ENCODE data around the gene ALDH4A1.

Gene ALDH4A1

GRCh38 chr1:18883636-18884418 lies 18.5 kb downstream of the ALDH4A1 start:
- Histone ChIP-seq H3K27me3 (no peaks in the 10 kb centered on the region), H3K4me3 (no peak overlapping the region), H3K9me3 (replicated peaks in 1 of 11) (no peaks in the 10 kb centered on the region), H3K4me1 (no peaks in the 10 kb centered on the region), H3K36me3 (peaks cover 16 to 62% (median 31%) of the 10 kb centered on the region in 11 experiments; a peak in 21 of 22 replicates), H3K4me2 (no peak overlapping the region), H3K9ac (no peak overlapping the region), H3K27ac (no peak overlapping the region), H4K20me1 (peaks cover 0 to 30% (median 0%) of the 10 kb centered on the region in 11 experiments; a peak in 5 of 22 replicates)
- no peak for TF ChIP-seq Cebpa-rat (IDR thresholded peaks at IDR 0.05)

- H3K36me3 ChIP-seq, result peaks cover 16 to 55% (median 24%) of the 10 kb centered on the region in 11 experiments; a peak in 21 of 22 replicates
- H3K27ac ChIP-seq, result no peak overlapping the region
- H3K4me1 ChIP-seq, result no peaks in the 10 kb centered on the region
- no peak overlapping the region for H3K9ac ChIP-seq
- no peaks in the 10 kb centered on the region for H3K27me3 ChIP-seq
- H3K9me3 ChIP-seq (replicated peaks in 1 of 11), result no peaks in the 10 kb centered on the region
- peaks cover 0 to 35% (median 0%) of the 10 kb centered on the region in 11 experiments; a peak in 4 of 22 replicates for H4K20me1 ChIP-seq
- H3K4me2 ChIP-seq, result no peak overlapping the region
- no peak overlapping the region for H3K4me3 ChIP-seq
- no peak for TF ChIP-seq Cebpa-rat (IDR thresholded peaks at IDR 0.05)
Measured at GRCh38 chr1:18883079-18883478, 19.3 kb downstream of the ALDH4A1 start.

GRCh38 chr1:18882486-18882885 lies 19.9 kb downstream of the ALDH4A1 start:
- Histone ChIP-seq H3K27me3 (no peaks in the 10 kb centered on the region), H4K20me1 (peaks cover 0 to 41% (median 0%) of the 10 kb centered on the region in 11 experiments; a peak in 4 of 22 replicates), H3K36me3 (peaks cover 16 to 52% (median 24%) of the 10 kb centered on the region in 11 experiments; a peak in 21 of 22 replicates), H3K4me1 (no peaks in the 10 kb centered on the region), H3K4me3 (no peak overlapping the region), H3K9ac (no peak overlapping the region), H3K27ac (no peak overlapping the region), H3K9me3 (replicated peaks in 1 of 11) (no peaks in the 10 kb centered on the region), H3K4me2 (no peak overlapping the region)
- TF ChIP-seq Cebpa-rat (IDR thresholded peaks at IDR 0.05), result no peak

GRCh38 chr1:18881642-18882431 lies 20.5 kb downstream of the ALDH4A1 start:
- no peak overlapping the region for H3K4me3 ChIP-seq
- H3K4me1 ChIP-seq, result no peaks in the 10 kb centered on the region
- peaks cover 16 to 52% (median 24%) of the 10 kb centered on the region in 11 experiments; a peak in 21 of 22 replicates for H3K36me3 ChIP-seq
- no peak overlapping the region for H3K4me2 ChIP-seq
- no peak for TF ChIP-seq Cebpa-rat (IDR thresholded peaks at IDR 0.05)
- no peak overlapping the region for H3K9ac ChIP-seq
- peaks cover 0 to 44% (median 0%) of the 10 kb centered on the region in 11 experiments; a peak in 4 of 22 replicates for H4K20me1 ChIP-seq
- no peaks in the 10 kb centered on the region for H3K9me3 ChIP-seq (replicated peaks in 1 of 11)
- no peaks in the 10 kb centered on the region for H3K27me3 ChIP-seq
- no peak overlapping the region for H3K27ac ChIP-seq

GRCh38 chr1:18881164-18881563 lies 21.2 kb downstream of the ALDH4A1 start:
- no peaks in the 10 kb centered on the region for H3K4me1 ChIP-seq
- H3K4me2 ChIP-seq, result no peak overlapping the region
- no peak overlapping the region for H3K9ac ChIP-seq
- no peak for TF ChIP-seq Cebpa-rat (IDR thresholded peaks at IDR 0.05)
- no peak overlapping the region for H3K4me3 ChIP-seq
- no peaks in the 10 kb centered on the region for H3K9me3 ChIP-seq (replicated peaks in 1 of 11)
- no peaks in the 10 kb centered on the region for H3K27me3 ChIP-seq
- H3K27ac ChIP-seq, result no peak overlapping the region
- H4K20me1 ChIP-seq, result peaks cover 0 to 42% (median 0%) of the 10 kb centered on the region in 11 experiments; a peak in 4 of 22 replicates
- peaks cover 15 to 52% (median 26%) of the 10 kb centered on the region in 11 experiments; a peak in 21 of 22 replicates for H3K36me3 ChIP-seq

- H3K4me2 ChIP-seq, result no peak overlapping the region
- no peaks in the 10 kb centered on the region for H3K9me3 ChIP-seq (replicated peaks in 1 of 11)
- H3K4me3 ChIP-seq, result no peak overlapping the region
- no peaks in the 10 kb centered on the region for H3K27me3 ChIP-seq
- H4K20me1 ChIP-seq, result peaks cover 0 to 44% (median 0%) of the 10 kb centered on the region in 11 experiments; a peak in 5 of 22 replicates
- H3K9ac ChIP-seq, result no peak overlapping the region
- peaks cover 16 to 52% (median 24%) of the 10 kb centered on the region in 11 experiments; a peak in 21 of 22 replicates for H3K36me3 ChIP-seq
- H3K4me1 ChIP-seq, result no peaks in the 10 kb centered on the region
- no peak for TF ChIP-seq Cebpa-rat (IDR thresholded peaks at IDR 0.05)
- no peak overlapping the region for H3K27ac ChIP-seq
Measured at GRCh38 chr1:18880585-18880984, 21.8 kb downstream of the ALDH4A1 start.

GRCh38 chr1:18879791-18880309 lies 22.5 kb downstream of the ALDH4A1 start:
- Histone ChIP-seq H3K27ac (no peak overlapping the region), H3K9ac (no peak overlapping the region)

GRCh38 chr1:18879215-18879790 lies 23.1 kb downstream of the ALDH4A1 start:
- Histone ChIP-seq H3K4me1 (no peaks in the 10 kb centered on the region), H3K36me3 (peaks cover 16 to 58% (median 27%) of the 10 kb centered on the region in 11 experiments; a peak in 21 of 22 replicates), H3K9ac (no peak overlapping the region), H4K20me1 (peaks cover 0 to 39% (median 4%) of the 10 kb centered on the region in 11 experiments; a peak in 6 of 22 replicates), H3K4me2 (no peak overlapping the region), H3K4me3 (no peak overlapping the region), H3K27me3 (no peaks in the 10 kb centered on the region), H3K9me3 (replicated peaks in 1 of 11) (no peaks in the 10 kb centered on the region), H3K27ac (no peak overlapping the region)
- no peak for TF ChIP-seq Cebpa-rat (IDR thresholded peaks at IDR 0.05)

More at GRCh38 chr1:18879791-18880309, 22.5 kb downstream of the ALDH4A1 start:
- Histone ChIP-seq H3K27me3 (no peaks in the 10 kb centered on the region), H4K20me1 (peaks cover 0 to 44% (median 2%) of the 10 kb centered on the region in 11 experiments; a peak in 6 of 22 replicates), H3K9me3 (replicated peaks in 1 of 11) (no peaks in the 10 kb centered on the region), H3K4me2 (no peak overlapping the region), H3K4me3 (no peak overlapping the region), H3K36me3 (peaks cover 16 to 52% (median 24%) of the 10 kb centered on the region in 11 experiments; a peak in 21 of 22 replicates), H3K4me1 (no peaks in the 10 kb centered on the region)
- TF ChIP-seq Cebpa-rat (IDR thresholded peaks at IDR 0.05), result no peak

All from BLaER1 treated with 17β-estradiol and CSF1 and Interleukin-3, amounts not matched to agents 10 nM and 100 nM (cell line).